OCI-M2 (cell line): Measurements from ENCODE around the gene COA1.
"Not testable (repeated sequence)": the region's sequence is repeated elsewhere in the genome, so short reads cannot be mapped to it uniquely, and the experiment has no call there.

Source experiments
- DNase-seq: peaks from one replicate; lab custom pipeline; 2025; ENCODE audit not compliant: unreplicated experiment; lab: John Stamatoyannopoulos, UW

Gene COA1

GRCh38 chr7:43729924-43730248, 563 bp upstream of the COA1 start:
- DNase-seq, result no peak

GRCh38 chr7:43727494-43727893, 1.8 kb downstream of the COA1 start:
- DNase-seq, result no peak

GRCh38 chr7:43727003-43727402, 2.3 kb downstream of the COA1 start:
- no peak for DNase-seq

- DNase-seq, result no peak
Observed at GRCh38 chr7:43726466-43726865, 2.9 kb downstream of the COA1 start.

GRCh38 chr7:43725251-43725650, 4.1 kb downstream of the COA1 start:
- DNase-seq, result no peak

- no peak for DNase-seq
Observed at GRCh38 chr7:43723007-43723341, 6.3 kb downstream of the COA1 start.

- DNase-seq, result no peak
Observed at GRCh38 chr7:43721193-43721806, 8.0 kb downstream of the COA1 start.

GRCh38 chr7:43716598-43716997, 12.7 kb downstream of the COA1 start:
- no peak for DNase-seq

- DNase-seq, result not testable (repeated sequence)
Observed at GRCh38 chr7:43715966-43716365, 13.4 kb downstream of the COA1 start.

- DNase-seq, result no peak
Observed at GRCh38 chr7:43711503-43711902, 17.8 kb downstream of the COA1 start.

- DNase-seq, result not testable (repeated sequence)
Observed at GRCh38 chr7:43708055-43708454, 21.3 kb downstream of the COA1 start.

- DNase-seq, result no peak
Observed at GRCh38 chr7:43703573-43703972, 25.8 kb downstream of the COA1 start.

GRCh38 chr7:43702974-43703373, 26.3 kb downstream of the COA1 start:
- no peak for DNase-seq

- DNase-seq, result no peak
Observed at GRCh38 chr7:43701929-43702328, 27.4 kb downstream of the COA1 start.

- DNase-seq, result no peak
Observed at GRCh38 chr7:43701500-43701854, 27.8 kb downstream of the COA1 start.

- DNase-seq, result no peak
Observed at GRCh38 chr7:43700646-43701499, 28.4 kb downstream of the COA1 start.

- no peak for DNase-seq
Observed at GRCh38 chr7:43700059-43700501, 29.2 kb downstream of the COA1 start.

GRCh38 chr7:43698460-43699255, 30.7 kb downstream of the COA1 start:
- no peak for DNase-seq

GRCh38 chr7:43697690-43698089, 31.6 kb downstream of the COA1 start:
- no peak for DNase-seq

- DNase-seq, result no peak
Observed at GRCh38 chr7:43695365-43695764, 34.0 kb downstream of the COA1 start.

- DNase-seq, result no peak
Observed at GRCh38 chr7:43694399-43694748, 34.9 kb downstream of the COA1 start.
